AG04450 (cell line): ENCODE measurements around the gene MAN1C1. TPM values are rescaled to one million over a fixed set of nuclear protein-coding genes. Genes with fewer than 3 reads are reported as not detected.
A peak's percentile ranks its signal among the peaks of the same experiment; 100 is the strongest.

Experiments used
- CTCF ChIA-PET: fragments of 300-600, 350-600 bp; formaldehyde crosslinking; extraction: SDS; loops from one replicate; lab custom pipeline; 2022; ENCODE audit warnings: antibody characterized with exemption, inconsistent platforms; lab: Charles Lee
- POLR2A ChIA-PET: fragments of 350-600 bp; formaldehyde crosslinking; extraction: SDS; loops from one replicate; lab custom pipeline; 2021; ENCODE audit warnings: antibody characterized with exemption, inconsistent platforms; lab: Yijun Ruan, JAX
- DNase-seq: peaks from one replicate; pipeline ENCODE4 v3.0.0-alpha.2; 2011; ENCODE audit warnings: low read depth, low spot score
- H3K27ac ChIP-seq: one replicate; pipeline ENCODE4 v1.5.1; 2012; ENCODE audit warnings: low read depth, low read length, control low read depth
- H3K27me3 ChIP-seq: one replicate; pipeline ENCODE4 v1.6.0; 2012; ENCODE audit warnings: low read length; ENCODE audit not compliant: control insufficient read depth, insufficient read depth
- H3K4me3 ChIP-seq: 2 replicates; pipeline ENCODE4 v1.5.1; 2011; ENCODE audit warnings: mild to moderate bottlenecking, low read depth, low read length, control low read depth
- H3K9me3 ChIP-seq: 2 replicates; pipeline ENCODE4 v1.5.1; 2012; ENCODE audit warnings: low read length; ENCODE audit not compliant: control insufficient read depth, insufficient read depth
- polyA plus RNA-seq: library from polyadenylated mRNA; depleted of rRNA; stranded (reverse); fragments of >200 nt; gene quantifications from 2 replicates; pipeline ENCODE4 v1.2.3, GENCODE V29; 2011
- TF ChIP-seq, protein P1 (sequence below): IDR thresholded peaks from 2 replicates; pipeline ENCODE4 v1.5.1; 2011; ENCODE audit warnings: low read depth, low read length, control low read depth, inconsistent platforms

MAN1C1 gene
- polyA plus RNA-seq, 1 experiment = 16.9 TPM

DNA sequence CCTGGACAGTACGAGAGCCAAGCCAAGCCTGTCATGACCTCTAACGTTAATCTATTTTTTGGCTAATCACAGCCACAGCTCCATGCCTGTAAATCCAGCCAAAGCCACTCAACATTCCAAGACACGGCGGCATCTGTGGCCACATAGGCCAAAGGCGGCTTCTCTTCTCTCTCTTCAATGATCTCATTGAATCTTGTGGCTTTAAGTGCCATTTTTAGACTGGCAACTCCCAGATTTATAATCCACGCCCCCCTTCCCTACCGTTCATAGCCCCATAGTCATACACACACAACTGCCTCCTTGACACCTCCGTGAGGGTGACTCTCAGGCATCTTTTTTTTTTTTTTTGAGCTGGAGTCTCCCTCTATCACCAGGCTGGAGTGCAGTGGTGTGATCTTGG, 177.7 kb downstream of the MAN1C1 start:
- ChIA-PET POLR2A (no interaction called here), CTCF (interaction anchor here (5.1 kb wide), 1 partner anchor 185 kb away, joined by 43 read pairs; no protein-coding TSS in a partner anchor)
- no peaks in the 10 kb centered on the region for H3K9me3 ChIP-seq
- no peak overlapping the region for H3K4me3 ChIP-seq
- no peaks in the 10 kb centered on the region for H3K27me3 ChIP-seq
- TF ChIP-seq, protein P1, sequence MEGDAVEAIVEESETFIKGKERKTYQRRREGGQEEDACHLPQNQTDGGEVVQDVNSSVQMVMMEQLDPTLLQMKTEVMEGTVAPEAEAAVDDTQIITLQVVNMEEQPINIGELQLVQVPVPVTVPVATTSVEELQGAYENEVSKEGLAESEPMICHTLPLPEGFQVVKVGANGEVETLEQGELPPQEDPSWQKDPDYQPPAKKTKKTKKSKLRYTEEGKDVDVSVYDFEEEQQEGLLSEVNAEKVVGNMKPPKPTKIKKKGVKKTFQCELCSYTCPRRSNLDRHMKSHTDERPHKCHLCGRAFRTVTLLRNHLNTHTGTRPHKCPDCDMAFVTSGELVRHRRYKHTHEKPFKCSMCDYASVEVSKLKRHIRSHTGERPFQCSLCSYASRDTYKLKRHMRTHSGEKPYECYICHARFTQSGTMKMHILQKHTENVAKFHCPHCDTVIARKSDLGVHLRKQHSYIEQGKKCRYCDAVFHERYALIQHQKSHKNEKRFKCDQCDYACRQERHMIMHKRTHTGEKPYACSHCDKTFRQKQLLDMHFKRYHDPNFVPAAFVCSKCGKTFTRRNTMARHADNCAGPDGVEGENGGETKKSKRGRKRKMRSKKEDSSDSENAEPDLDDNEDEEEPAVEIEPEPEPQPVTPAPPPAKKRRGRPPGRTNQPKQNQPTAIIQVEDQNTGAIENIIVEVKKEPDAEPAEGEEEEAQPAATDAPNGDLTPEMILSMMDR = no peak
- no peak for DNase-seq
- no peak overlapping the region for H3K27ac ChIP-seq

GRCh38 chr1:25795211-25795610, 178.6 kb downstream of the MAN1C1 start:
- no peak for DNase-seq
- TF ChIP-seq, protein P1 = no peak
- ChIA-PET POLR2A (no interaction called here), CTCF (interaction anchor here (1.1 to 5.1 kb wide), 3 partner anchors 15 to 186 kb away, joined by 3 to 43 read pairs (median 3); no protein-coding TSS in a partner anchor)
- Histone ChIP-seq H3K9me3 (no peaks in the 10 kb centered on the region), H3K4me3 (no peak overlapping the region), H3K27ac (no peak overlapping the region), H3K27me3 (no peaks in the 10 kb centered on the region)

DNA sequence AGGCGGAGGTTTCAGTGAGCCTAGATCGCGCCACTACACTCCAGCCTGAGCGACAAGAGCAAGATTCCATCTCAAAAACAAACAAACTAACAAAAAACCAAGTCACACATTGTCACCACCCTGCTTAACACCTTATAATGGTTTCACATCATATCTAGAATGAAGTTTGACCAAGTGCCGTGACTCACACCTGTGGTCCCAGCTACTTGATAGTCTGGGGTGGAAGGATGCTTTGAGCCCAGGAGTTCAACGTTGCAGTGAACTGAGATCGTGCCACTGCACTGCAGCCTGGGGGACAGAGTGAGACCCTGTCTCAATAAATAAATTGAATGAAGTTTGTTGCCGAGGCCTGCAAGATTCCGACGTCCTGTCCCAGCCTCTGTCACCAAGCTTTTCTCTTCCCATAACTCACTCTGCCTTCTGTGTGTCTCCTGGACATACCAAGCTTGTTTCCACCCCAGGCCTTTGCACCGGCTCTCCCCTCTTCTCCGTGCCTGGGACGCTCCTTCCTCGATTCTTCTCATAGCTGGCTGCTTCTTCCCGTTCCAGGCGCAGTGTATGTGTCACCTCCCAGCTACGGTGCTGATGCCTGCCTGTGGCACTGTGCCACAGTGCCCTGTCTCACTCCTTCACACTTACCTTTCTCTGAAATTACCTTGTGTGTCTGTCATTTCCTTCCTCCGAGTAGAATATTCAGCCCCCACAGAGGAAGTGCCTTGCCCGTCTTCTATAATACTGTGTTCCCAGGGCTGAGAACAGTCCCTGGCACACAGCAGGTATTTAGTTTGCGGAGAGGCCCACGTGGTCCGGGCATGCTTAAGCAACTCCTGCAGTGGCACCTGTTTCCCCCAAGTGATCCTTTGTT, 179.6 kb downstream of the MAN1C1 start:
- no peak for DNase-seq
- Histone ChIP-seq H3K9me3 (no peaks in the 10 kb centered on the region), H3K4me3 (no peak overlapping the region), H3K27ac (no peak overlapping the region), H3K27me3 (no peaks in the 10 kb centered on the region)
- ChIA-PET POLR2A (no interaction called here), CTCF (interaction anchor here (0.6 to 5.1 kb wide), 7 partner anchors 14 to 187 kb away, joined by 3 to 43 read pairs (median 3); no protein-coding TSS in a partner anchor)
- TF ChIP-seq, protein P1 = no peak

- no peaks in the 10 kb centered on the region for H3K27me3 ChIP-seq
- ChIA-PET CTCF (interaction anchor here (0.6 to 5.4 kb wide), 13 partner anchors 10 to 297 kb away, joined by 3 to 74 read pairs (median 5); no protein-coding TSS in a partner anchor), POLR2A (no interaction called here)
- DNase-seq = no peak
- H3K4me3 ChIP-seq = no peak overlapping the region
- no peak overlapping the region for H3K27ac ChIP-seq
- no peaks in the 10 kb centered on the region for H3K9me3 ChIP-seq
- TF ChIP-seq, protein P1 = peak; percentile 89
These were observed 180.3 kb downstream of the MAN1C1 start for GRCh38 chr1:25796811-25797458.

DNA sequence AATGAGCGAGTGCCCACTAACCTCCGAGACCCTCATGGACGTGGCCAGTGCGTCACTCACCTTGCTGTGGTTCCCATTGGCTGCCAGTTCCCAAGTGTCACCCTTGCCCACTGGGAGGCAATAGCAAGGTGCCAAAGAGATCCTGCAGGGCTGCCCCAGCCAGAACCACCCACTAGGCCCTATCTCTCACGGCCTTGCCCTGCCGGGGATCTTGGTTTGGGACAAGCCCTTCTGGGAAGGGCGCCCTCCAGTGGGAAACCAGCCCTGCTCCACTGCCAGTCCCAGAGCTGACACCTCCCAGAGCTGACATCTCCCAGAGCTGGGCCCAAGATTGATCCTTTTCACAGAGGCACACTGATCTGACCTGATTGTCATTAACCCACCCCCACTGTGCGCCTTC, 181.3 kb downstream of the MAN1C1 start:
- H3K9me3 ChIP-seq = no peaks in the 10 kb centered on the region
- DNase-seq = no peak
- H3K27me3 ChIP-seq = no peaks in the 10 kb centered on the region
- TF ChIP-seq, protein P1 = peak; percentile 58
- H3K4me3 ChIP-seq = no peak overlapping the region
- ChIA-PET POLR2A (no interaction called here), CTCF (interaction anchor here (0.6 to 5.4 kb wide), 19 partner anchors 9 to 561 kb away, joined by 3 to 74 read pairs (median 3); no protein-coding TSS in a partner anchor)
- no peak overlapping the region for H3K27ac ChIP-seq
